ENCODE results near the gene COL24A1.
"Not testable (repeated sequence)": the region's sequence is repeated elsewhere in the genome, so short reads cannot be mapped to it uniquely, and the experiment has no call there.

The COL24A1 gene

DNA sequence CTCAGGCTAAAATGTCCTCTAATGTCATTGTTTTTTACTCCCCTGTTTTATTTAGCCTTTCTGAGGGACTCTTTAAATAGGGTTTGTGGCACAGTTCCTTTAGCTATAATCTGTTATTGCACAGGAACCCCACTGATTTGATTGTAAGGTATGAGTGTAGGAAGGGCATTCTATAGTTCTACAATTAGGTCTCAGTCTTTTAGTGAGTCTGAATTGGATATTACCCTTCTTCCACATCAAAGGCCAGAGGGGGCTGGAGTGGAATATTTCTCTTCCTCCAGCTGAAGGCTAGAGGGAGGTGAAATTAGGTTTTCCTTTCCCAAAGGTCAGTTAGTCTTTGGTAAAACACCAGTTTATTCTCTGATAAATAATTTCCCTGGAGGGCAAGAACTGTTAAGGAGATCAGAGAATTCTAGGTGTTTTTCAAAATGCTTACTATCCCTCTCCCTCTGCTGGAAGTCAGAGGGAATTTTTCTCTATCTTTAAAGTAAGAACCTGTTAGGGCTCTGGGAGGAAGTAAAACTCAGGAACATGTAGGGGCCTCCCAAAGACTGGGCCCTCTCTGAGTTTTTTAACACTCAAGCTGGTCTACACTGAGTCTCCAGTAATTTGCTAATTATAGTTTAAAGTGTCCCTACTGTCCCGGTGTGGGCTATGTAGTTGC, 272.1 kb downstream of the COL24A1 start:
- Histone ChIP-seq H3K4me3 (ENCODE audit: low read length) (no peak overlapping the region), H3K9me3 (ENCODE audit: control insufficient read depth, low read length) (no peaks in the 10 kb centered on the region), H3K27me3 (replicated peaks; ENCODE audit: control insufficient read depth, insufficient read depth, low read length) (no peaks in the 10 kb centered on the region), H3K4me1 (ENCODE audit: control insufficient read depth, insufficient read depth, low read length) (peaks cover 9% of the 10 kb centered on the region), H3K9ac (ENCODE audit: low read length) (no peak overlapping the region), H3K36me3 (ENCODE audit: control insufficient read depth, insufficient read depth, low read length, severe bottlenecking) (no peaks in the 10 kb centered on the region)
- peak; percentile 68 for DNase-seq (ENCODE audit: low read depth)

DNA sequence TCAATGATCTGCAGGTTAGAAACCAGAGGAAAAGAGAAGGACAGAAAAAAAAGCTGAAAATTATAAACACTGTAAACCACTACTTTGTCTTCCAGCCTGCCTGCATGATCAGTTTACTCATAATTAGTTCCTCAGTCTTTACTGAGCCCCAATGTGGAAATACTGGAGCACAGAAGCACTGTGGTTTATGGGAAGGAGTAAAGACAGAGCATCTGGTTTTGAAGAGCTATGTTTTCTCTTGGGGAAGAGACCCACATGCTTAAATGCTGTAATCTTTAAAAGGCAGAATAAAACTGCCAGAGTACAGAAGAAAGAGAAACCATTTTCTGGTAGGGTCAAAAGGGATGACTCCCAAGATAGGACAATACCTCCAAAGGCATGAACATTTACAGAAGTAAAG, 289.4 kb downstream of the COL24A1 start:
- Histone ChIP-seq H3K4me1 (ENCODE audit: control insufficient read depth, insufficient read depth, low read length) (peaks cover 13% of the 10 kb centered on the region), H3K9ac (ENCODE audit: low read length) (no peak overlapping the region), H3K36me3 (ENCODE audit: control insufficient read depth, insufficient read depth, low read length, severe bottlenecking) (no peaks in the 10 kb centered on the region), H3K9me3 (ENCODE audit: control insufficient read depth, low read length) (no peaks in the 10 kb centered on the region), H3K4me3 (ENCODE audit: low read length) (no peak overlapping the region), H3K27me3 (replicated peaks; ENCODE audit: control insufficient read depth, insufficient read depth, low read length) (no peaks in the 10 kb centered on the region)
- DNase-seq (ENCODE audit: low read depth): no peak

DNA sequence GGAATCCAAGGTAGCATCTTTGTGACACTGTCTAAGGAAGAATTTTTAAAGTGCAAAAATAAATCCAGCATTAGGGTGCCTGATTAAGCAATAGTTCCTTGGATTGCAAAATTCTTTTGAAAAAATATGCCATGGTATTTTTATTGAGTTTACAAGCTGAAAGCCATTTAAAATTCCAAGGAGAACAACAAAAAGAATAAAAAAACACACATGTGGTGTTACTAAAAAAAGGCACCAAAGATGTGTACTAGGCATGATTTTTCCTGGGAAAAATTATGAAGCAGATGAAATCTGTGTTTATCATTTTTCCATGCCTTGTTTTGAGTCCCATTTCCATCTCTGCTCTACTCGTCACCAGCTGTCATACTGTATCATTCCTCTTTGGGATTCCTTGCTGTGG, 291.4 kb downstream of the COL24A1 start:
- Histone ChIP-seq H3K36me3 (ENCODE audit: control insufficient read depth, insufficient read depth, low read length, severe bottlenecking) (no peaks in the 10 kb centered on the region), H3K27me3 (replicated peaks; ENCODE audit: control insufficient read depth, insufficient read depth, low read length) (no peaks in the 10 kb centered on the region), H3K9me3 (ENCODE audit: control insufficient read depth, low read length) (no peaks in the 10 kb centered on the region), H3K4me3 (ENCODE audit: low read length) (peak overlapping the region; percentile 43), H3K9ac (ENCODE audit: low read length) (peak overlapping the region; percentile 39), H3K4me1 (ENCODE audit: control insufficient read depth, insufficient read depth, low read length) (peaks cover 13% of the 10 kb centered on the region)
- peak; percentile 76 for DNase-seq (ENCODE audit: low read depth)

DNA sequence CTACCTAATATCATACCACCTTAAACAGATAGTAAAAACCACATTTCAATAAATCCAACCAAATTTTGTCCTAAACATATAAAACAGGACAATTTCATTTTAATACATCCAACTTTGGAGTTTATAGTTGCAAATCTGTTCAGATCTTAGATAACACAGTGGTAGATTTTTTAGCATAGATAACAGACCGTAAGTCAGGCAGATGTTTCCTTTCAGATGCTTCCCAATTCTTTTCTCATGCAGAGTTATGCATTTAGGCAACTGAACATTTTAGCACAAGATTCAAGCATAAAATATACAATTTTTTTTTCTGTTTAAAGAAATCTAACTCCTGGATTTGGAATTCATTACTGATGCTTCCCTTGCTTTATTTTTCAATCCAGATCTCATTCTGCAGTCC, 291.8 kb downstream of the COL24A1 start:
- H3K9ac ChIP-seq (ENCODE audit: low read length): peak overlapping the region; percentile 38
- no peaks in the 10 kb centered on the region for H3K27me3 ChIP-seq (replicated peaks; ENCODE audit: control insufficient read depth, insufficient read depth, low read length)
- no peak overlapping the region for H3K4me3 ChIP-seq (ENCODE audit: low read length)
- H3K9me3 ChIP-seq (ENCODE audit: control insufficient read depth, low read length): no peaks in the 10 kb centered on the region
- peaks cover 13% of the 10 kb centered on the region for H3K4me1 ChIP-seq (ENCODE audit: control insufficient read depth, insufficient read depth, low read length)
- DNase-seq (ENCODE audit: low read depth): no peak
- no peaks in the 10 kb centered on the region for H3K36me3 ChIP-seq (ENCODE audit: control insufficient read depth, insufficient read depth, low read length, severe bottlenecking)

DNA sequence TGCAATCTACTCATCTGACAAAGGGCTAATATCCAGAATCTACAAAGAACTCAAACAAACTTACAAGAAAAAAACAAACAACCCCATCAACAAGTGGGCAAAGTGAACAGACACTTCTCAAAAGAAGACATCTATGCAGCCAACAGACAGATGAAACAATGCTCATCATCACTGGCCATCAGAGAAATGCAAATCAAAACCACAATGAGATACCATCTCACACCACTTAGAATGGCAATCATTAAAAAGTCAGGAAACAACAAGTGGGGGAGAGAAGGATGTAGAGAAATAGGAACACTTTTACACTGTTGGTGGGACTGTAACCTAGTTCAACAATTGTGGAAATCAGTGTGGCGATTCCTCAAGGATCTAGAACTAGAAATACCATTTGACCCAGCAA, 292.9 kb downstream of the COL24A1 start:
- H3K36me3 ChIP-seq (ENCODE audit: control insufficient read depth, insufficient read depth, low read length, severe bottlenecking); H3K27me3 ChIP-seq (replicated peaks; ENCODE audit: control insufficient read depth, insufficient read depth, low read length); H3K9me3 ChIP-seq (ENCODE audit: control insufficient read depth, low read length); DNase-seq (ENCODE audit: low read depth); H3K9ac ChIP-seq (ENCODE audit: low read length); H3K4me3 ChIP-seq (ENCODE audit: low read length): not testable (repeated sequence)
- peaks cover 13% of the 10 kb centered on the region for H3K4me1 ChIP-seq (ENCODE audit: control insufficient read depth, insufficient read depth, low read length)

DNA sequence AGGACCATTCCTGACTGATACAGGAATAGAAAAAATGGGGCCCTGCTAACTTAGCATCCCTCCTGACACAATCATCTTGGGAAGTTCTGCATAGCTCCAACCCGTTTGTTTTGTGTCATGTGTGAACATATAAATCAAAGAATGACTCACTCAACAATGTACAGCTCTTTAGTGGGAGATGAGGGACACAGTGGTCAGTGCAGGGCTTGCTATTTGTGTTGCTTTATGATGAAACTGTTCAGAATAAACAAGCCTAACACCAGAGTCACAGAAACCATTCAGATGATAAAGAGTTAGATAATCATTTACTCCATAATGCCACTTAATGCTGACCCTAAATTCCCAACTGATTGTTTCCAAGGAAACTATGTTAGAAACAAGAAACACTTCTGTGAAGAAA, 294.1 kb downstream of the COL24A1 start:
- Histone ChIP-seq H3K4me1 (ENCODE audit: control insufficient read depth, insufficient read depth, low read length) (peaks cover 13% of the 10 kb centered on the region), H3K27me3 (replicated peaks; ENCODE audit: control insufficient read depth, insufficient read depth, low read length) (no peaks in the 10 kb centered on the region), H3K36me3 (ENCODE audit: control insufficient read depth, insufficient read depth, low read length, severe bottlenecking) (no peaks in the 10 kb centered on the region), H3K4me3 (ENCODE audit: low read length) (no peak overlapping the region), H3K9ac (ENCODE audit: low read length) (no peak overlapping the region), H3K9me3 (ENCODE audit: control insufficient read depth, low read length) (no peaks in the 10 kb centered on the region)
- DNase-seq (ENCODE audit: low read depth): no peak

DNA sequence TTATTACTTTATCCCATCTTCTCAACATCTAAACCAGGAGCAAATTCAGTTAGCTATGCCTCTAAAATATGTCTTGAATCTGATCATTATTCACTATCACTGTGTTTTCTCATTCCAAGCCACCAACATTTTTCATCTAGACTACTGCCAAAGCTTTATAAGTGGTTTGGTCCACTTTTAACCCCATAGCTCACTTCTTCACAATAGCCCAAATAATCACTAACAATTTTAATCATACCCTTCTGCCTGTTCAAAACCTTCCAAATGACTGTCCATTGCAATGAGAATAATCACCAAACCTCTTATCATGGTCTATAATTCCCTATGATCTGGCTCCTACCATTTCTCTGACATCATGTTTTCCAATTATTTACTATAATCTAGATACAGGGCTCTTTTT, 298.6 kb downstream of the COL24A1 start:
- H3K9ac ChIP-seq (ENCODE audit: low read length): no peak overlapping the region
- H3K4me3 ChIP-seq (ENCODE audit: low read length): no peak overlapping the region
- H3K9me3 ChIP-seq (ENCODE audit: control insufficient read depth, low read length): peaks cover 4% of the 10 kb centered on the region
- H3K27me3 ChIP-seq (replicated peaks; ENCODE audit: control insufficient read depth, insufficient read depth, low read length): no peaks in the 10 kb centered on the region
- no peak for DNase-seq (ENCODE audit: low read depth)
- H3K36me3 ChIP-seq (ENCODE audit: control insufficient read depth, insufficient read depth, low read length, severe bottlenecking): no peaks in the 10 kb centered on the region
- H3K4me1 ChIP-seq (ENCODE audit: control insufficient read depth, insufficient read depth, low read length): no peaks in the 10 kb centered on the region

DNA sequence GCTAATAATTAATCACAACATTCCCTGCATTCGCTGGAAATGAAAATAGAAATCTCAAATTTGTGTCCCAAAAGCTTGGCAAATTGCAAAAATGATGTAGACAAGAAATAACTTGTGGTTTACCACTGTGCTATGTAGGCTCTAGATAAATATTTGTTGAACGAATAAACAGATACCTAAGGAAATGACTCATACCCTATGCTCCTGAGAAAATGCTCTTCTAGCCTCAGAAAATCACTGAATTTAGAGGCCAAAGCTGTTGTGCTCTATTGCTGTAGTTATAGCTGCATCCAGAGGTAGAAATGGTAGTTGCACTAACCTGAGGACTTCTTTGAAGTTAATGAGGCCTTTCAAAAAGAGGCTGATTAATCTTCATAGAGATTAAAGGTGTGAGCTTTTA, 306.3 kb downstream of the COL24A1 start:
- no peaks in the 10 kb centered on the region for H3K36me3 ChIP-seq (ENCODE audit: control insufficient read depth, insufficient read depth, low read length, severe bottlenecking)
- no peaks in the 10 kb centered on the region for H3K27me3 ChIP-seq (replicated peaks; ENCODE audit: control insufficient read depth, insufficient read depth, low read length)
- peak overlapping the region; percentile 69 for H3K9ac ChIP-seq (ENCODE audit: low read length)
- H3K9me3 ChIP-seq (ENCODE audit: control insufficient read depth, low read length): no peaks in the 10 kb centered on the region
- H3K4me3 ChIP-seq (ENCODE audit: low read length): no peak overlapping the region
- DNase-seq (ENCODE audit: low read depth): peak; percentile 83
- peaks cover 13% of the 10 kb centered on the region for H3K4me1 ChIP-seq (ENCODE audit: control insufficient read depth, insufficient read depth, low read length)

DNA sequence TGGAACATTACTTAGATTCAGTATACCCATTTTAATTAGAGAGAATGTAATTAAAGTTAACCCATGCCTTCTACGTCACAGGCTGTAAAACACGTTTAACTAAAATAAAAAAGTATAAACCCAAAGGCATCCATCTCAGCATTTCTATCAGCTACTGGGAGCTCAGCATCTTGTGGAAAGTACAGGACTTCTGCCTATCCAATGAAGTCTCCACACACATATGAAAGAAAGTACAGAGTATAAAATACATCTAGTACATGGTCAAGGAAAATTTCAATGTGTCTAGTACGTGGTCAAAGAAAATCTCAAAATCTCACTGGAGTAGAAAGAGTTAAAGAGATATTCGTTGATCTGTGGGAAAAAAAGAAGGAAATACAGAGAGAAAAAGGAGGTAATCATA, 306.9 kb downstream of the COL24A1 start:
- H3K9ac ChIP-seq (ENCODE audit: low read length): peak overlapping the region; percentile 69
- no peaks in the 10 kb centered on the region for H3K27me3 ChIP-seq (replicated peaks; ENCODE audit: control insufficient read depth, insufficient read depth, low read length)
- H3K4me3 ChIP-seq (ENCODE audit: low read length): no peak overlapping the region
- no peak for DNase-seq (ENCODE audit: low read depth)
- H3K4me1 ChIP-seq (ENCODE audit: control insufficient read depth, insufficient read depth, low read length): peaks cover 13% of the 10 kb centered on the region
- no peaks in the 10 kb centered on the region for H3K9me3 ChIP-seq (ENCODE audit: control insufficient read depth, low read length)
- H3K36me3 ChIP-seq (ENCODE audit: control insufficient read depth, insufficient read depth, low read length, severe bottlenecking): no peaks in the 10 kb centered on the region

DNA sequence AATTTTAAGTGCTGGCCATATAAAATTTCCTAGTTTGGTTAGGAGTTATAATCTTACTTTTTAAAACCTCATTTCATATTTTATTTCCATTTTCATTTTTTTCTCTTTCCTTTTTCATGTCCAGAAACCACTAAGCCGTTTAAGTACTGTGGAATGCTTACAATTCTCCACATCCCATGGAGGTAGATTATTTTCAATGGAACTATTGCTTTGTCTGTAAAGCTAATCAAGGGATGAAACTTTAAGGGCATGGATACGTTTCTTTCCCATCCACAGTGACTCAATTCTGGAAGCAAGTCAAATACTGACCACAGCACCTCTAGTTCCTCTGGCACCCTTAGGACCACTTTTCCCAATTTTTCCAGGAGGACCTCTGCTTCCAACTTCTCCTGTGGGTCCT, 309.2 kb downstream of the COL24A1 start:
- Histone ChIP-seq H3K4me1 (ENCODE audit: control insufficient read depth, insufficient read depth, low read length) (peaks cover 13% of the 10 kb centered on the region), H3K4me3 (ENCODE audit: low read length) (no peak overlapping the region), H3K27me3 (replicated peaks; ENCODE audit: control insufficient read depth, insufficient read depth, low read length) (no peaks in the 10 kb centered on the region), H3K9ac (ENCODE audit: low read length) (no peak overlapping the region), H3K36me3 (ENCODE audit: control insufficient read depth, insufficient read depth, low read length, severe bottlenecking) (no peaks in the 10 kb centered on the region), H3K9me3 (ENCODE audit: control insufficient read depth, low read length) (no peaks in the 10 kb centered on the region)
- no peak for DNase-seq (ENCODE audit: low read depth)

DNA sequence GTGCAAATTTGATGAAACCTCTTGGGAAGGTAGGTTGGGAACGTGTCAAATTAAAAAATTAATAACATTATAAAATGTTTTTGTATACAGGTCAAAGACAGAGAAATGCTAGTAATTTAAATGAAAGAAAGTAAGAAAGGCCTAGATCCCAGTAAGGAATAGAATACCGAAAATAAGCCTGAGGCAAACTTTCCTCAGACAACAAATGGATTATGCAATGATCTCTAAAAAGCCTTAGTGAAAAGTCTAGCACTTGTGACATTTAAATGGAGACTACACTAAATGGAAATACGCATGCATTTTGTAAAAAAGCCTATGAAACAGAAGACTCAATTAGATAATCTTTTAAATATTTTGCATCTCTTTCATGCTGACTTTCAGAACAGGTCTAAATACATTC, 309.9 kb downstream of the COL24A1 start:
- Histone ChIP-seq H3K36me3 (ENCODE audit: control insufficient read depth, insufficient read depth, low read length, severe bottlenecking) (no peaks in the 10 kb centered on the region), H3K4me3 (ENCODE audit: low read length) (no peak overlapping the region), H3K27me3 (replicated peaks; ENCODE audit: control insufficient read depth, insufficient read depth, low read length) (no peaks in the 10 kb centered on the region), H3K4me1 (ENCODE audit: control insufficient read depth, insufficient read depth, low read length) (peaks cover 13% of the 10 kb centered on the region), H3K9me3 (ENCODE audit: control insufficient read depth, low read length) (no peaks in the 10 kb centered on the region), H3K9ac (ENCODE audit: low read length) (no peak overlapping the region)
- peak; percentile 66 for DNase-seq (ENCODE audit: low read depth)

DNA sequence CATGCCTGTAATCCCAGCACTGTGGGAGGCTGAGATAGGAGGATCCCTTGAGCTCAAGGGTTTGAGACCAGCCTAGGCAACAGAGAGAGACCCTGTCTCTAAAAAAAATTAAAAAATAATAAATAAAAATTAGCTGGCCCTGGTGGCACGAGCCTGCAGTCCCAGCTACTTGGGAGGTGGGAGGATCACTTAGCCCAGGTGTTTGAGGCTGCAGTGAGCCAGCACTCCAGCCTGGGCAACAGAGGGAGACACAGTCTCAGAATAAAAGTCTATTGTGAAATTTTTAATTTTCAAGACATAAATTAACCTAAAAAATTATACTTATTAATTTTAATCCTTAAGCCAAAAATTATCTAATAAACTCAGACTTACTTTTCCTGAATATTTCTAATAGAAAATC, 317.1 kb downstream of the COL24A1 start:
- H3K4me3 ChIP-seq (ENCODE audit: low read length): no peak overlapping the region
- H3K4me1 ChIP-seq (ENCODE audit: control insufficient read depth, insufficient read depth, low read length): no peaks in the 10 kb centered on the region
- no peaks in the 10 kb centered on the region for H3K9me3 ChIP-seq (ENCODE audit: control insufficient read depth, low read length)
- no peak overlapping the region for H3K9ac ChIP-seq (ENCODE audit: low read length)
- no peaks in the 10 kb centered on the region for H3K36me3 ChIP-seq (ENCODE audit: control insufficient read depth, insufficient read depth, low read length, severe bottlenecking)
- DNase-seq (ENCODE audit: low read depth): no peak
- no peaks in the 10 kb centered on the region for H3K27me3 ChIP-seq (replicated peaks; ENCODE audit: control insufficient read depth, insufficient read depth, low read length)
